HepG2 (cell line): Measurements from ENCODE around the gene SERINC2. TPM values are rescaled to one million over a fixed set of nuclear protein-coding genes. Genes with fewer than 3 reads are reported as not detected.

Experiments used
- FOXJ3 ChIP-seq: sonication (generic); formaldehyde crosslinking; IDR thresholded peaks from 2 replicates; pipeline ENCODE4 v1.4.0; 2020; ENCODE audit warnings: missing genetic modification reagents, mild to moderate bottlenecking, borderline replicate concordance
- HIVEP1 ChIP-seq: sonication (generic); formaldehyde crosslinking; IDR thresholded peaks from 2 replicates; pipeline ENCODE4 v1.4.0; 2020; ENCODE audit warnings: mild to moderate bottlenecking, missing genetic modification reagents
- HOXA5 ChIP-seq: sonication (generic); formaldehyde crosslinking; IDR thresholded peaks from 2 replicates; pipeline ENCODE4 v1.4.0; 2020; ENCODE audit warnings: missing genetic modification reagents
- HOXD1 ChIP-seq: sonication (generic); formaldehyde crosslinking; IDR thresholded peaks from 2 replicates; pipeline ENCODE4 v1.5.0; 2020; ENCODE audit warnings: missing genetic modification reagents
- MEIS1 ChIP-seq: sonication (generic); formaldehyde crosslinking; IDR thresholded peaks from 2 replicates; pipeline ENCODE4 v1.9.0; 2021; ENCODE audit warnings: mild to moderate bottlenecking, missing genetic modification reagents, moderate library complexity, borderline replicate concordance
- POLR2A ChIP-seq, 2 experiments: IDR thresholded peaks; 2 replicates each; pipeline ENCODE4 v1.6.1; 2011; ENCODE audit warnings: low read depth in 2 of 2, low read length in 2 of 2, mild to moderate bottlenecking in 1 of 2, moderate library complexity in 1 of 2; ENCODE audit not compliant: insufficient read depth in 1 of 2
- RORA ChIP-seq: sonication (generic); formaldehyde crosslinking; IDR thresholded peaks from 2 replicates; pipeline ENCODE4 v1.5.0; 2020; ENCODE audit warnings: mild to moderate bottlenecking, missing genetic modification reagents, moderate library complexity
- SMAD9 ChIP-seq: sonication (generic); formaldehyde crosslinking; IDR thresholded peaks from 2 replicates; pipeline ENCODE4 v1.5.1; 2020; ENCODE audit warnings: mild to moderate bottlenecking, missing genetic modification reagents
- ZNF605 ChIP-seq: sonication (generic); formaldehyde crosslinking; IDR thresholded peaks from 2 replicates; pipeline ENCODE4 v1.8.0; 2022; ENCODE audit warnings: mild to moderate bottlenecking, missing genetic modification reagents
- polyA plus RNA-seq, 8 experiments: library from polyadenylated mRNA; depleted of rRNA in 3 of 8; stranded (reverse) in 7 of 8; unstranded in 1 of 8; fragments of >200 nt; fragmentation: Illumina TruSeq in 4 of 8; extraction: Trizol in 4 of 8; gene quantifications; 2 replicates each; pipeline versions ENCODE4 v1.2.1 to v1.2.3, GENCODE V29; 2011 to 2016; ENCODE audit warnings: low read depth in 4 of 8, missing spikeins in 1 of 8, mixed read lengths in 1 of 8; ENCODE audit not compliant: insufficient read depth in 1 of 8
- total RNA-seq, 5 experiments: library from RNA; depleted of rRNA; stranded (reverse); fragments of >200 nt; fragmentation: Illumina TruSeq; extraction: Trizol; gene quantifications; 2 replicates each; pipeline ENCODE4 v1.2.3, GENCODE V29; 2016; ENCODE audit warnings: low read depth in 1 of 5
- TF ChIP-seq, protein P1 (sequence below): sonication (generic); formaldehyde crosslinking; IDR thresholded peaks from 2 replicates; pipeline ENCODE4 v1.4.0; 2020; ENCODE audit warnings: missing genetic modification reagents
- TF ChIP-seq, protein P2 (sequence below): sonication (generic); formaldehyde crosslinking; IDR thresholded peaks from 2 replicates; pipeline ENCODE4 v1.5.0; 2020; ENCODE audit warnings: mild to moderate bottlenecking, missing genetic modification reagents, borderline replicate concordance
- TF ChIP-seq, protein P3 (sequence below): sonication (generic); formaldehyde crosslinking; conservative IDR thresholded peaks from 2 replicates; pipeline ENCODE4 v1.8.1; 2023; ENCODE audit warnings: missing genetic modification reagents
- TF ChIP-seq, protein P4 (sequence below): sonication (generic); formaldehyde crosslinking; IDR thresholded peaks from 2 replicates; pipeline ENCODE4 v1.5.0; 2020; ENCODE audit warnings: mild to moderate bottlenecking, missing genetic modification reagents
- TF ChIP-seq, protein P5 (sequence below): IDR thresholded peaks from 2 replicates; pipeline ENCODE4 v1.6.1; 2018; ENCODE audit warnings: missing genetic modification reagents
- TF ChIP-seq, protein P6 (sequence below): sonication (generic); formaldehyde crosslinking; IDR thresholded peaks from 2 replicates; pipeline ENCODE4 v1.4.0; 2020; ENCODE audit warnings: mild to moderate bottlenecking, missing genetic modification reagents

Gene SERINC2
- total and polyA plus RNA-seq, 2 of the 13 experiments (the other 11 are each of a cell fraction or from before 2014, with no cell fraction given): 4.8 to 126 TPM

DNA sequence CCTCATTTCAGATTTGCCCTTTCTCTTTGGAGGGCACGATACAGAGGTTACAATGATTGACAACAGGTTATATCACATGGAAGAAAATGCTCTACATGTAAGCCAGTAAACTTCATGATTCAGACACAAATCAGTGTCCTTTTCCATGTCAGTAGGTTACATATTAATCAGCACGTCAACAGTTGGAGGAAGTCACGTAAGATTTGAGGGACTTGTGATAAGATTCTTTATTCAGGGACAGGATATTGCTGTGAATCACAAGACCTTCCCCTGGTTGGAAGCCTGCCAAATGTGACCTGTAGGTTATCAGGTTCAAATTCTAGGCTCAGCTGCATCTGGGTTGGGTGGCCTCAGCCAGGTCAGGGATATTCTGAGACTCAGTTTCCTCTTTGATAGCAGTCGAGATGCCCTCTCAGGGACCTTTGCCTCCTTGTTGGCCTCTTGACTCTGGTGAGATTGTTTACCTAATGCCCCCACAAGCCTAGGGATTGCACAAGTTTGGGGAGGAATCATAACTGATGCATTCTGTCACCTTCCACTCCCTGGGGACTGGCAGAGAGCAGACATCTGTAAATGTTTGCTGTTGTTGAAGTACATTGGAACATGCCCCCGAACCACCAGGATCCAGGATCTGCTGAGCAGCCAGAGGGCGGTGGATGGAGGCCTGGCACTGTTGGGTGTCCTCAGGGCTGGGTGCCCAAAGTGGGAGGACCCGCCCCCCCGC, 31.9 kb downstream of the SERINC2 start (continued):
- TF ChIP-seq HOXA5 (CRISPR knock-in tag): no peak
- TF ChIP-seq, protein P1, sequence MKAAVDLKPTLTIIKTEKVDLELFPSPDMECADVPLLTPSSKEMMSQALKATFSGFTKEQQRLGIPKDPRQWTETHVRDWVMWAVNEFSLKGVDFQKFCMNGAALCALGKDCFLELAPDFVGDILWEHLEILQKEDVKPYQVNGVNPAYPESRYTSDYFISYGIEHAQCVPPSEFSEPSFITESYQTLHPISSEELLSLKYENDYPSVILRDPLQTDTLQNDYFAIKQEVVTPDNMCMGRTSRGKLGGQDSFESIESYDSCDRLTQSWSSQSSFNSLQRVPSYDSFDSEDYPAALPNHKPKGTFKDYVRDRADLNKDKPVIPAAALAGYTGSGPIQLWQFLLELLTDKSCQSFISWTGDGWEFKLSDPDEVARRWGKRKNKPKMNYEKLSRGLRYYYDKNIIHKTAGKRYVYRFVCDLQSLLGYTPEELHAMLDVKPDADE (CRISPR knock-in tag): no peak
- TF ChIP-seq, protein P2, sequence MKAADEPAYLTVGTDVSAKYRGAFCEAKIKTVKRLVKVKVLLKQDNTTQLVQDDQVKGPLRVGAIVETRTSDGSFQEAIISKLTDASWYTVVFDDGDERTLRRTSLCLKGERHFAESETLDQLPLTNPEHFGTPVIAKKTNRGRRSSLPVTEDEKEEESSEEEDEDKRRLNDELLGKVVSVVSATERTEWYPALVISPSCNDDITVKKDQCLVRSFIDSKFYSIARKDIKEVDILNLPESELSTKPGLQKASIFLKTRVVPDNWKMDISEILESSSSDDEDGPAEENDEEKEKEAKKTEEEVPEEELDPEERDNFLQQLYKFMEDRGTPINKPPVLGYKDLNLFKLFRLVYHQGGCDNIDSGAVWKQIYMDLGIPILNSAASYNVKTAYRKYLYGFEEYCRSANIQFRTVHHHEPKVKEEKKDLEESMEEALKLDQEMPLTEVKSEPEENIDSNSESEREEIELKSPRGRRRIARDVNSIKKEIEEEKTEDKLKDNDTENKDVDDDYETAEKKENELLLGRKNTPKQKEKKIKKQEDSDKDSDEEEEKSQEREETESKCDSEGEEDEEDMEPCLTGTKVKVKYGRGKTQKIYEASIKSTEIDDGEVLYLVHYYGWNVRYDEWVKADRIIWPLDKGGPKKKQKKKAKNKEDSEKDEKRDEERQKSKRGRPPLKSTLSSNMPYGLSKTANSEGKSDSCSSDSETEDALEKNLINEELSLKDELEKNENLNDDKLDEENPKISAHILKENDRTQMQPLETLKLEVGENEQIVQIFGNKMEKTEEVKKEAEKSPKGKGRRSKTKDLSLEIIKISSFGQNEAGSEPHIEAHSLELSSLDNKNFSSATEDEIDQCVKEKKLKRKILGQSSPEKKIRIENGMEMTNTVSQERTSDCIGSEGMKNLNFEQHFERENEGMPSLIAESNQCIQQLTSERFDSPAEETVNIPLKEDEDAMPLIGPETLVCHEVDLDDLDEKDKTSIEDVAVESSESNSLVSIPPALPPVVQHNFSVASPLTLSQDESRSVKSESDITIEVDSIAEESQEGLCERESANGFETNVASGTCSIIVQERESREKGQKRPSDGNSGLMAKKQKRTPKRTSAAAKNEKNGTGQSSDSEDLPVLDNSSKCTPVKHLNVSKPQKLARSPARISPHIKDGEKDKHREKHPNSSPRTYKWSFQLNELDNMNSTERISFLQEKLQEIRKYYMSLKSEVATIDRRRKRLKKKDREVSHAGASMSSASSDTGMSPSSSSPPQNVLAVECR (CRISPR knock-in tag): peak; percentile 50; the same call in 1 of the 2 replicates
- no peak; the same call in 1 of the 2 replicates for TF ChIP-seq HOXD1 (CRISPR knock-in tag)
- TF ChIP-seq, protein P3, sequence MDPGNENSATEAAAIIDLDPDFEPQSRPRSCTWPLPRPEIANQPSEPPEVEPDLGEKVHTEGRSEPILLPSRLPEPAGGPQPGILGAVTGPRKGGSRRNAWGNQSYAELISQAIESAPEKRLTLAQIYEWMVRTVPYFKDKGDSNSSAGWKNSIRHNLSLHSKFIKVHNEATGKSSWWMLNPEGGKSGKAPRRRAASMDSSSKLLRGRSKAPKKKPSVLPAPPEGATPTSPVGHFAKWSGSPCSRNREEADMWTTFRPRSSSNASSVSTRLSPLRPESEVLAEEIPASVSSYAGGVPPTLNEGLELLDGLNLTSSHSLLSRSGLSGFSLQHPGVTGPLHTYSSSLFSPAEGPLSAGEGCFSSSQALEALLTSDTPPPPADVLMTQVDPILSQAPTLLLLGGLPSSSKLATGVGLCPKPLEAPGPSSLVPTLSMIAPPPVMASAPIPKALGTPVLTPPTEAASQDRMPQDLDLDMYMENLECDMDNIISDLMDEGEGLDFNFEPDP (CRISPR knock-in tag): no peak
- TF ChIP-seq, protein P4, sequence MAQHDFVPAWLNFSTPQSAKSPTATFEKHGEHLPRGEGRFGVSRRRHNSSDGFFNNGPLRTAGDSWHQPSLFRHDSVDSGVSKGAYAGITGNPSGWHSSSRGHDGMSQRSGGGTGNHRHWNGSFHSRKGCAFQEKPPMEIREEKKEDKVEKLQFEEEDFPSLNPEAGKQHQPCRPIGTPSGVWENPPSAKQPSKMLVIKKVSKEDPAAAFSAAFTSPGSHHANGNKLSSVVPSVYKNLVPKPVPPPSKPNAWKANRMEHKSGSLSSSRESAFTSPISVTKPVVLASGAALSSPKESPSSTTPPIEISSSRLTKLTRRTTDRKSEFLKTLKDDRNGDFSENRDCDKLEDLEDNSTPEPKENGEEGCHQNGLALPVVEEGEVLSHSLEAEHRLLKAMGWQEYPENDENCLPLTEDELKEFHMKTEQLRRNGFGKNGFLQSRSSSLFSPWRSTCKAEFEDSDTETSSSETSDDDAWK: no peak
- no peak for TF ChIP-seq HIVEP1 (CRISPR knock-in tag)
- TF ChIP-seq, protein P5, sequence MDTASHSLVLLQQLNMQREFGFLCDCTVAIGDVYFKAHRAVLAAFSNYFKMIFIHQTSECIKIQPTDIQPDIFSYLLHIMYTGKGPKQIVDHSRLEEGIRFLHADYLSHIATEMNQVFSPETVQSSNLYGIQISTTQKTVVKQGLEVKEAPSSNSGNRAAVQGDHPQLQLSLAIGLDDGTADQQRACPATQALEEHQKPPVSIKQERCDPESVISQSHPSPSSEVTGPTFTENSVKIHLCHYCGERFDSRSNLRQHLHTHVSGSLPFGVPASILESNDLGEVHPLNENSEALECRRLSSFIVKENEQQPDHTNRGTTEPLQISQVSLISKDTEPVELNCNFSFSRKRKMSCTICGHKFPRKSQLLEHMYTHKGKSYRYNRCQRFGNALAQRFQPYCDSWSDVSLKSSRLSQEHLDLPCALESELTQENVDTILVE (CRISPR knock-in tag): peak; percentile 43; the same call in 1 of the 2 replicates
- TF ChIP-seq POLR2A (IDR thresholded peaks at IDR 0.05; ENCODE audit: insufficient read depth in 1 of 2, low read depth in 2 of 2, low read length in 2 of 2): no peak
- TF ChIP-seq SMAD9 (CRISPR knock-in tag): no peak
- TF ChIP-seq ZNF605: peak; percentile 44; the same call in 1 of the 2 replicates
- TF ChIP-seq, protein P6, sequence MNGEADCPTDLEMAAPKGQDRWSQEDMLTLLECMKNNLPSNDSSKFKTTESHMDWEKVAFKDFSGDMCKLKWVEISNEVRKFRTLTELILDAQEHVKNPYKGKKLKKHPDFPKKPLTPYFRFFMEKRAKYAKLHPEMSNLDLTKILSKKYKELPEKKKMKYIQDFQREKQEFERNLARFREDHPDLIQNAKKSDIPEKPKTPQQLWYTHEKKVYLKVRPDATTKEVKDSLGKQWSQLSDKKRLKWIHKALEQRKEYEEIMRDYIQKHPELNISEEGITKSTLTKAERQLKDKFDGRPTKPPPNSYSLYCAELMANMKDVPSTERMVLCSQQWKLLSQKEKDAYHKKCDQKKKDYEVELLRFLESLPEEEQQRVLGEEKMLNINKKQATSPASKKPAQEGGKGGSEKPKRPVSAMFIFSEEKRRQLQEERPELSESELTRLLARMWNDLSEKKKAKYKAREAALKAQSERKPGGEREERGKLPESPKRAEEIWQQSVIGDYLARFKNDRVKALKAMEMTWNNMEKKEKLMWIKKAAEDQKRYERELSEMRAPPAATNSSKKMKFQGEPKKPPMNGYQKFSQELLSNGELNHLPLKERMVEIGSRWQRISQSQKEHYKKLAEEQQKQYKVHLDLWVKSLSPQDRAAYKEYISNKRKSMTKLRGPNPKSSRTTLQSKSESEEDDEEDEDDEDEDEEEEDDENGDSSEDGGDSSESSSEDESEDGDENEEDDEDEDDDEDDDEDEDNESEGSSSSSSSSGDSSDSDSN (CRISPR knock-in tag): peak; percentile 54; the same call in 1 of the 2 replicates
- peak; percentile 97 for TF ChIP-seq MEIS1 (CRISPR knock-in tag)
- TF ChIP-seq RORA: no peak
- TF ChIP-seq FOXJ3: no peak
